ENCODE data around the gene ASAP3. TPM values are rescaled to one million over a fixed set of nuclear protein-coding genes. Genes with fewer than 3 reads are reported as not detected.

Gene ASAP3
- total and polyA plus RNA-seq, 9 of the 15 experiments (the other 6 are each of a cell fraction or from before 2014, with no cell fraction given), result 1.7 to 31.2 (median 17.4) TPM

- TF ChIP-seq, protein P1, sequence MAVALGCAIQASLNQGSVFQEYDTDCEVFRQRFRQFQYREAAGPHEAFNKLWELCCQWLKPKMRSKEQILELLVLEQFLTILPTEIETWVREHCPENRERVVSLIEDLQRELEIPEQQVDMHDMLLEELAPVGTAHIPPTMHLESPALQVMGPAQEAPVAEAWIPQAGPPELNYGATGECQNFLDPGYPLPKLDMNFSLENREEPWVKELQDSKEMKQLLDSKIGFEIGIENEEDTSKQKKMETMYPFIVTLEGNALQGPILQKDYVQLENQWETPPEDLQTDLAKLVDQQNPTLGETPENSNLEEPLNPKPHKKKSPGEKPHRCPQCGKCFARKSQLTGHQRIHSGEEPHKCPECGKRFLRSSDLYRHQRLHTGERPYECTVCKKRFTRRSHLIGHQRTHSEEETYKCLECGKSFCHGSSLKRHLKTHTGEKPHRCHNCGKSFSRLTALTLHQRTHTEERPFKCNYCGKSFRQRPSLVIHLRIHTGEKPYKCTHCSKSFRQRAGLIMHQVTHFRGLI (CRISPR knock-in tag; IDR thresholded peaks at IDR 0.05), result no peak
- no peak for TF ChIP-seq NCOA6 (IDR thresholded peaks at IDR 0.05)
Observed at GRCh38 chr1:23472351-23473036, 11.5 kb downstream of the ASAP3 start (continued).

DNA sequence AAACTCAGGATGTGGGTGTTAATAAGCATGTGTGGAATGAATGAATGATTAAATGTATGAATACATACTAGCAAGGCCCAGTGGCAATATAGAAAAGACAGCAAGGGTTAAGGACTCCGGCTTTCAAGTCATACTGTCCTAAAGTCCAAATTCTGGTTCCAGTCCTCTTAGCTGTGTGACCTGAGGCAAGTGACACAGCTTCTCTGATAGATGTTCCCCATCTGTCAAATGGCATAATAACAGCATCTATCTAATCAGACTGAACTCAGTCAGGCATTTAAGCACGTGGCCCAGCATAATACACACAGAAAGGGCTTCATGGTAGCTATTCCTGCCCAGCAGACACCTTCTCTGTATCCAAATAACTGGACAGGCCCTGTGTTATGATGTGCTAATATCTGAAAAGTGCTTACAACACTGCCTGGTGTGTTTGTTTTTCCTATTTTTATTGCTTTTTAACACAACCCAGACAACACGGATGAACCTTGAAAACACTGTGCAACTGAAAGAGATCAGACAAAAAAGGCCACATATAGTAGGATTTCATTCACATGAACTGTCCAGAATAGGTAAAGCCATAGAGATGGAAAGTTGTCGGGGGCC lies 12.4 kb downstream of the ASAP3 start:
- ChIA-PET CTCF (ENCODE audit: low intra/inter-chr PET ratio) (no interaction called here), POLR2A (interaction anchor here (0.8 to 1.0 kb wide), 2 partner anchors 17 to 127 kb away, joined by 3 read pairs; partner anchors contain the start of gene HNRNPR)
- Histone ChIP-seq H3K79me2 (ENCODE audit: control insufficient read depth, insufficient read depth, low read length) (no peaks in the 10 kb centered on the region), H3K9ac (ENCODE audit: insufficient read depth in 1 of 2, low read depth in 2 of 2, low read length in 2 of 2) (no peak overlapping the region), H4K20me1 (replicated peaks; ENCODE audit: control insufficient read depth, insufficient read depth, low read length) (0 out of 2 replicates have a peak, but pooled peaks cover 8% of the 10 kb centered on the region), H3K4me1 (replicated peaks in 1 of 2; ENCODE audit: control insufficient read depth in 2 of 2, insufficient read depth in 2 of 2, low read length in 2 of 2) (peaks cover 5 to 18% of the 10 kb centered on the region in 2 experiments; a peak in 4 of 5 replicates), H3K36me3 (ENCODE audit: control insufficient read depth, insufficient read depth, low read length) (no peaks in the 10 kb centered on the region), H3K9me3 (replicated peaks; ENCODE audit: control insufficient read depth, insufficient read depth, low read depth, low read length) (no peaks in the 10 kb centered on the region), H3K4me3 (no peak overlapping the region), H3K4me2 (ENCODE audit: insufficient read depth, low read length) (no peak overlapping the region), H3K27me3 (ENCODE audit: control insufficient read depth in 2 of 2, insufficient read depth in 2 of 2, low read length in 2 of 2) (no peaks in the 10 kb centered on the region), H2AFZ (ENCODE audit: low read depth, low read length) (no peak overlapping the region), H3K27ac (ENCODE audit: extremely low read depth, low read depth, low read length) (no peak overlapping the region), H3K9me1 (ENCODE audit: control insufficient read depth, insufficient read depth, low read length) (no peaks in the 10 kb centered on the region)
- intact Hi-C loops (cut with micrococcal nuclease), result no loop called here
- in situ Hi-C loops (cut with MboI), result no loop called here
- BruUV-seq (replicated peaks), result no TSS peak
- 43% methylated on average over 4 of the region's 4 CpGs for WGBS (ENCODE audit: insufficient coverage, low coverage, missing lambda C conversion rate)
- ATAC-seq, result no peak
- no peak for DNase-seq (ENCODE audit: extremely low read depth in 1 of 4, low spot score in 3 of 4)
- no peak for FAIRE-seq
- TF ChIP-seq HMG20A (CRISPR knock-in tag; conservative IDR thresholded peaks at IDR 0.05) (no peak), GTF2B (IDR thresholded peaks at IDR 0.05; ENCODE audit: extremely low read depth, insufficient read length) (no peak), KAT8 (IDR thresholded peaks at IDR 0.05; ENCODE audit: low read depth) (no peak), SP1 (CRISPR knock-in tag; IDR thresholded peaks at IDR 0.05) (no peak), ADNP (tag; IDR thresholded peaks at IDR 0.05) (peak; percentile 28; the same call in 1 of the 2 replicates), MTF1 (CRISPR knock-in tag; IDR thresholded peaks at IDR 0.05; ENCODE audit: borderline replicate concordance) (no peak), ZNF3 (CRISPR knock-in tag; IDR thresholded peaks at IDR 0.05) (no peak), ZNF431 (CRISPR knock-in tag; IDR thresholded peaks at IDR 0.05) (no peak), NFE2L1 (tag; IDR thresholded peaks at IDR 0.05; ENCODE audit: borderline replicate concordance, low read depth) (no peak), ZBTB9 (CRISPR knock-in tag; IDR thresholded peaks at IDR 0.05) (no peak), SRSF9 (IDR thresholded peaks at IDR 0.05; ENCODE audit: borderline replicate concordance, low read depth, low read length) (no peak), SMARCA5 (IDR thresholded peaks at IDR 0.05) (peak; percentile 39; the same call in 1 of the 2 replicates), KDM1A (IDR thresholded peaks at IDR 0.05) (peak in 1 of 2 experiments; percentile 48; a peak in 2 of 4 replicates)
- TF ChIP-seq, protein P2, sequence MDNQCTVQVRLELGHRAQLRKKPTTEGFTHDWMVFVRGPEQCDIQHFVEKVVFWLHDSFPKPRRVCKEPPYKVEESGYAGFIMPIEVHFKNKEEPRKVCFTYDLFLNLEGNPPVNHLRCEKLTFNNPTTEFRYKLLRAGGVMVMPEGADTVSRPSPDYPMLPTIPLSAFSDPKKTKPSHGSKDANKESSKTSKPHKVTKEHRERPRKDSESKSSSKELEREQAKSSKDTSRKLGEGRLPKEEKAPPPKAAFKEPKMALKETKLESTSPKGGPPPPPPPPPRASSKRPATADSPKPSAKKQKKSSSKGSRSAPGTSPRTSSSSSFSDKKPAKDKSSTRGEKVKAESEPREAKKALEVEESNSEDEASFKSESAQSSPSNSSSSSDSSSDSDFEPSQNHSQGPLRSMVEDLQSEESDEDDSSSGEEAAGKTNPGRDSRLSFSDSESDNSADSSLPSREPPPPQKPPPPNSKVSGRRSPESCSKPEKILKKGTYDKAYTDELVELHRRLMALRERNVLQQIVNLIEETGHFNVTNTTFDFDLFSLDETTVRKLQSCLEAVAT (IDR thresholded peaks at IDR 0.05), result no peak
